Endothelial cell (in vitro differentiated cells): ENCODE measurements around the gene PROKR1. TPM values are rescaled to one million over a fixed set of nuclear protein-coding genes. Genes with fewer than 3 reads are reported as not detected.

Source experiments
- DNase-seq: peaks from one replicate; pipeline ENCODE4 v3.0.0; 2021; ENCODE audit warnings: low spot score
- H3K27ac Mint-ChIP-seq: one replicate; pipeline ENCODE4 v1.8.0; 2021; ENCODE audit warnings: mixed read lengths, inconsistent platforms; ENCODE audit not compliant: unreplicated experiment
- H3K27me3 Mint-ChIP-seq: one replicate; pipeline ENCODE4 v1.8.0; 2021; ENCODE audit warnings: mild to moderate bottlenecking, moderate library complexity, mixed read lengths, inconsistent platforms; ENCODE audit not compliant: unreplicated experiment
- H3K36me3 Mint-ChIP-seq: one replicate; pipeline ENCODE4 v1.8.0; 2021; ENCODE audit warnings: mild to moderate bottlenecking, low read depth, mixed read lengths, inconsistent platforms; ENCODE audit not compliant: unreplicated experiment
- H3K4me1 Mint-ChIP-seq: one replicate; pipeline ENCODE4 v1.8.0; 2021; ENCODE audit warnings: mild to moderate bottlenecking, mixed read lengths, inconsistent platforms; ENCODE audit not compliant: unreplicated experiment
- H3K4me3 Mint-ChIP-seq: one replicate; pipeline ENCODE4 v1.8.0; 2021; ENCODE audit warnings: mild to moderate bottlenecking, mixed read lengths, inconsistent platforms; ENCODE audit not compliant: unreplicated experiment
- H3K9me3 Mint-ChIP-seq: one replicate; pipeline ENCODE4 v1.8.0; 2021; ENCODE audit warnings: mixed read lengths, inconsistent platforms; ENCODE audit not compliant: unreplicated experiment
- CTCF ChIP-seq: fragments of 200-600 bp; sonication (generic); IDR thresholded peaks from one replicate; pipeline ENCODE4 v1.5.0; 2021; ENCODE audit warnings: antibody characterized with exemption; ENCODE audit not compliant: unreplicated experiment
- total RNA-seq: library from RNA; stranded (reverse); fragmentation: NEBNext Ultra II Directional; extraction: Animal tissue kit (Norgen Biotek cat#: 25700); gene quantifications from one replicate; pipeline ENCODE4 v1.2.1, GENCODE V29; 2021; ENCODE audit not compliant: unreplicated experiment

PROKR1 gene
- total RNA-seq, 1 donor from 2014 or later = 0.38 TPM

GRCh38 chr2:68612765-68613519, 30.4 kb upstream of the PROKR1 start:
- no peak for DNase-seq
- TF ChIP-seq CTCF = no peak
- H3K36me3 Mint-ChIP-seq = peaks cover 4% of the 10 kb centered on the region
- no peaks in the 10 kb centered on the region for H3K27me3 Mint-ChIP-seq
- no peak overlapping the region for H3K27ac Mint-ChIP-seq
- no peaks in the 10 kb centered on the region for H3K4me1 Mint-ChIP-seq
- no peaks in the 10 kb centered on the region for H3K9me3 Mint-ChIP-seq
- no peak overlapping the region for H3K4me3 Mint-ChIP-seq

GRCh38 chr2:68620772-68621171, 22.6 kb upstream of the PROKR1 start:
- no peak for TF ChIP-seq CTCF
- Mint-ChIP-seq H3K27ac (no peak overlapping the region), H3K27me3 (no peaks in the 10 kb centered on the region), H3K36me3 (peaks cover 4% of the 10 kb centered on the region), H3K4me1 (no peaks in the 10 kb centered on the region), H3K9me3 (no peaks in the 10 kb centered on the region), H3K4me3 (no peak overlapping the region)
- DNase-seq = no peak

- Mint-ChIP-seq H3K9me3 (peaks cover 2% of the 10 kb centered on the region), H3K36me3 (peaks cover 7% of the 10 kb centered on the region), H3K27ac (no peak overlapping the region), H3K27me3 (no peaks in the 10 kb centered on the region), H3K4me3 (no peak overlapping the region), H3K4me1 (no peaks in the 10 kb centered on the region)
- TF ChIP-seq CTCF = no peak
- no peak for DNase-seq
Measured at GRCh38 chr2:68623820-68624219, 19.6 kb upstream of the PROKR1 start.

- DNase-seq = no peak
- no peak overlapping the region for H3K4me3 Mint-ChIP-seq
- no peak for TF ChIP-seq CTCF
Measured at GRCh38 chr2:68627615-68628014, 15.8 kb upstream of the PROKR1 start.

GRCh38 chr2:68632021-68632420, 11.4 kb upstream of the PROKR1 start:
- no peak for DNase-seq
- Mint-ChIP-seq H3K36me3 (peaks cover 6% of the 10 kb centered on the region), H3K27ac (no peak overlapping the region)

More at GRCh38 chr2:68627615-68628014, 15.8 kb upstream of the PROKR1 start:
- H3K36me3 Mint-ChIP-seq = peaks cover 6% of the 10 kb centered on the region
- H3K27me3 Mint-ChIP-seq = no peaks in the 10 kb centered on the region
- H3K4me1 Mint-ChIP-seq = no peaks in the 10 kb centered on the region
- no peak overlapping the region for H3K27ac Mint-ChIP-seq
- H3K9me3 Mint-ChIP-seq = peaks cover 5% of the 10 kb centered on the region

More at GRCh38 chr2:68632021-68632420, 11.4 kb upstream of the PROKR1 start:
- no peak overlapping the region for H3K4me3 Mint-ChIP-seq
- no peaks in the 10 kb centered on the region for H3K4me1 Mint-ChIP-seq
- H3K27me3 Mint-ChIP-seq = no peaks in the 10 kb centered on the region
- TF ChIP-seq CTCF = no peak
- H3K9me3 Mint-ChIP-seq = peaks cover 5% of the 10 kb centered on the region
